NB4 (cell line): Measurements from ENCODE around the gene EEA1.

ENCODE experiments used
- POLR2A ChIP-seq: IDR thresholded peaks from 2 replicates; pipeline ENCODE4 v1.6.1; 2011; ENCODE audit warnings: mild to moderate bottlenecking; ENCODE audit not compliant: insufficient read length; ENCODE audit errors: extremely low read depth
- TF ChIP-seq, protein P1 (sequence below): IDR thresholded peaks from 2 replicates; pipeline ENCODE4 v1.6.1; 2011; ENCODE audit warnings: low read depth, low read length
- TF ChIP-seq, protein P2 (sequence below): IDR thresholded peaks from one replicate; pipeline ENCODE4 v1.5.1; 2012; ENCODE audit warnings: low read depth, low read length

DNA sequence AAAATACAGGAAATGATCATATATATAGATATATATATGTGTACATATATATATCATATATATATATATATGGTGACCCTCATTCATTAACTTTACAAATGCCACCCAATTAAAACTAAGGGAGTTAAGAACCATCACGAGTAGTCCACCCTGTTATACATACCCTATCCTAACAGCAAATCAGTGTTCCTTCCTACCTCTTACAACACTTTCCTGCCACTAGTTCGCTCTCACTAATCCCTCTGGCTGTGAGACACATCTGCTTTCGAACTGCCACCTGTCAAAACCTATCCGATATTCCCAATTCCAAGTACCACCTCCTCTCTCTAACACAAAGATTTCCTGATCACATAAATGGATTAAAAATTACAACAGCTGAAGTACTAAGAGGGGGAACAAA lies 100.5 kb downstream of the EEA1 start:
- TF ChIP-seq, protein P1, sequence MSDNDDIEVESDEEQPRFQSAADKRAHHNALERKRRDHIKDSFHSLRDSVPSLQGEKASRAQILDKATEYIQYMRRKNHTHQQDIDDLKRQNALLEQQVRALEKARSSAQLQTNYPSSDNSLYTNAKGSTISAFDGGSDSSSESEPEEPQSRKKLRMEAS = no peak
- TF ChIP-seq, protein P2, sequence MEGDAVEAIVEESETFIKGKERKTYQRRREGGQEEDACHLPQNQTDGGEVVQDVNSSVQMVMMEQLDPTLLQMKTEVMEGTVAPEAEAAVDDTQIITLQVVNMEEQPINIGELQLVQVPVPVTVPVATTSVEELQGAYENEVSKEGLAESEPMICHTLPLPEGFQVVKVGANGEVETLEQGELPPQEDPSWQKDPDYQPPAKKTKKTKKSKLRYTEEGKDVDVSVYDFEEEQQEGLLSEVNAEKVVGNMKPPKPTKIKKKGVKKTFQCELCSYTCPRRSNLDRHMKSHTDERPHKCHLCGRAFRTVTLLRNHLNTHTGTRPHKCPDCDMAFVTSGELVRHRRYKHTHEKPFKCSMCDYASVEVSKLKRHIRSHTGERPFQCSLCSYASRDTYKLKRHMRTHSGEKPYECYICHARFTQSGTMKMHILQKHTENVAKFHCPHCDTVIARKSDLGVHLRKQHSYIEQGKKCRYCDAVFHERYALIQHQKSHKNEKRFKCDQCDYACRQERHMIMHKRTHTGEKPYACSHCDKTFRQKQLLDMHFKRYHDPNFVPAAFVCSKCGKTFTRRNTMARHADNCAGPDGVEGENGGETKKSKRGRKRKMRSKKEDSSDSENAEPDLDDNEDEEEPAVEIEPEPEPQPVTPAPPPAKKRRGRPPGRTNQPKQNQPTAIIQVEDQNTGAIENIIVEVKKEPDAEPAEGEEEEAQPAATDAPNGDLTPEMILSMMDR = no peak
- TF ChIP-seq POLR2A = no peak
